MM.1S (cell line): ENCODE data around the gene GATAD2A.

Experiments used
- CTCF ChIP-seq: fragments of 300-600 bp; sonication (generic); IDR thresholded peaks from 2 replicates; pipeline ENCODE4 v1.5.1; 2016; ENCODE audit warnings: antibody characterized with exemption, low read length, mixed read lengths
- EZH2 ChIP-seq: fragments of 300-600 bp; sonication (generic); optimal IDR thresholded peaks from 2 replicates; pipeline ENCODE3; 2017; ENCODE audit warnings: low read depth, mild to moderate bottlenecking, antibody characterized with exemption, low read length, mixed read lengths

GRCh38 chr19:19525611-19526380 is 120.3 kb downstream of the GATAD2A start:
- TF ChIP-seq CTCF (no peak), EZH2 (no peak)
